HepG2 (cell line): Measurements from ENCODE around the gene PCBP4. TPM values are rescaled to one million over a fixed set of nuclear protein-coding genes. Genes with fewer than 3 reads are reported as not detected.

Source experiments
- ATAC-seq: fragments of 200-7000 bp; cut with Tn5 transposase; 3 replicates; pipeline ENCODE4 v1.9.1; 2020; ENCODE audit warnings: mild to moderate bottlenecking, moderate library complexity
- BruUV-seq: library from RNA; stranded (reverse); fragments of 400-500 nt; replicated peaks from 2 replicates; lab custom pipeline; 2021; lab: Mats Ljungman, UMichigan
- CTCF ChIA-PET: fragments of 300-600 bp; formaldehyde crosslinking; extraction: SDS; loops from one replicate; lab custom pipeline; 2021; ENCODE audit warnings: low total read pairs, inconsistent platforms, low intra/inter-chr PET ratio; lab: Yijun Ruan, JAX
- POLR2A ChIA-PET: fragments of 350-600 bp; sonication (Branson Sonifier 250); formaldehyde crosslinking; loops from one replicate; lab custom pipeline; 2020; ENCODE audit warnings: antibody characterized with exemption, inconsistent platforms; lab: Yijun Ruan, JAX
- DNase-seq: peaks from one replicate; pipeline ENCODE4 v3.0.0-alpha.2; 2015; ENCODE audit warnings: low spot score
- FAIRE-seq: peaks from 3 replicates; lab custom pipeline; 2011; peaks lifted over from hg19 to GRCh38; lab: Jason Lieb, UNC
- H2AFZ ChIP-seq: one replicate; pipeline ENCODE4 v1.6.1; 2011; ENCODE audit warnings: low read length, inconsistent platforms
- H3K27ac ChIP-seq: fragments of 300-600 bp; 3 replicates; pipeline ENCODE4 v1.8.0; 2011; ENCODE audit warnings: mixed run types, mild to moderate bottlenecking, mixed read lengths, low read length, inconsistent platforms; ENCODE audit not compliant: insufficient read depth; ENCODE audit errors: extremely low read length
- H3K27me3 ChIP-seq, 2 experiments: fragments of 200-600 bp in 1 of 2; 2 replicates in 1 of 2; 3 replicates in 1 of 2; pipeline versions ENCODE4 v1.6.0 to v1.8.0; 2011; ENCODE audit warnings: low read length in 2 of 2, mild to moderate bottlenecking in 2 of 2, moderate library complexity in 2 of 2, inconsistent platforms in 1 of 2; ENCODE audit not compliant: insufficient read depth in 2 of 2, control insufficient read depth in 1 of 2
- H3K36me3 ChIP-seq, 2 experiments: fragments of 200-600 bp in 1 of 2; replicated peaks in 1 of 2; 2 replicates in 1 of 2; 3 replicates in 1 of 2; pipeline versions ENCODE4 v1.5.1 to v1.8.0; 2011; ENCODE audit warnings: low read length in 2 of 2, inconsistent platforms in 1 of 2; ENCODE audit not compliant: insufficient read depth in 2 of 2, control insufficient read depth in 1 of 2
- H3K4me1 ChIP-seq: 2 replicates; pipeline ENCODE4 v1.5.1; 2012; ENCODE audit warnings: low read length, inconsistent platforms; ENCODE audit not compliant: insufficient read depth
- H3K4me2 ChIP-seq: 2 replicates; pipeline ENCODE4 v1.6.0; 2011; ENCODE audit warnings: low read depth, low read length, inconsistent platforms
- H3K4me3 ChIP-seq, 3 experiments: fragments of 200-600 bp in 1 of 3; sonication (generic), shearing (Covaris generic) in 1 of 3; replicated peaks in 1 of 3; 2 replicates each; pipeline ENCODE4 v1.5.1; 2011 to 2016; ENCODE audit warnings: low read length in 3 of 3, inconsistent platforms in 2 of 3, low read depth in 2 of 3, mild to moderate bottlenecking in 2 of 3, control low read depth in 1 of 3, mixed read lengths in 1 of 3; ENCODE audit not compliant: insufficient read depth in 1 of 3
- H3K79me2 ChIP-seq: one replicate; pipeline ENCODE4 v1.6.1; 2011; ENCODE audit warnings: low read length, inconsistent platforms; ENCODE audit not compliant: insufficient read depth
- H3K9ac ChIP-seq: 2 replicates; pipeline ENCODE4 v1.6.0; 2011; ENCODE audit warnings: mild to moderate bottlenecking, low read depth, low read length, inconsistent platforms; ENCODE audit not compliant: insufficient read depth
- H3K9me3 ChIP-seq: 2 replicates; pipeline ENCODE4 v1.5.1; 2012; ENCODE audit warnings: mild to moderate bottlenecking, low read length
- H4K20me1 ChIP-seq: 2 replicates; pipeline ENCODE4 v1.6.0; 2011; ENCODE audit warnings: inconsistent platforms, mild to moderate bottlenecking, low read length, moderate library complexity; ENCODE audit not compliant: insufficient read depth
- CSRNP1 ChIP-seq: sonication (generic); formaldehyde crosslinking; IDR thresholded peaks from 2 replicates; pipeline ENCODE4 v1.8.1; 2023; ENCODE audit warnings: mild to moderate bottlenecking, missing genetic modification reagents
- HNRNPL ChIP-seq: fragments of 200-400 bp; formaldehyde crosslinking; IDR thresholded peaks from 2 replicates; pipeline ENCODE4 v1.6.1; 2017; ENCODE audit warnings: mild to moderate bottlenecking, low read depth, low read length
- ISL2 ChIP-seq: sonication (generic); formaldehyde crosslinking; IDR thresholded peaks from 2 replicates; pipeline ENCODE4 v1.5.0; 2020; ENCODE audit warnings: missing genetic modification reagents
- NR2C2 ChIP-seq: sonication (generic); formaldehyde crosslinking; IDR thresholded peaks from 2 replicates; pipeline ENCODE4 v1.4.0; 2020; ENCODE audit warnings: missing genetic modification reagents, mild to moderate bottlenecking, moderate library complexity, borderline replicate concordance
- PHF8 ChIP-seq: sonication (generic); formaldehyde crosslinking; IDR thresholded peaks from 2 replicates; pipeline ENCODE4 v1.5.0; 2020; ENCODE audit warnings: missing genetic modification reagents
- U2AF2 ChIP-seq: fragments of 200-400 bp; formaldehyde crosslinking; IDR thresholded peaks from 2 replicates; pipeline ENCODE4 v1.6.1; 2017; ENCODE audit warnings: low read depth, mild to moderate bottlenecking, low read length
- ZFY ChIP-seq: sonication (generic); formaldehyde crosslinking; IDR thresholded peaks from 2 replicates; pipeline ENCODE4 v1.4.0; 2020; ENCODE audit warnings: missing genetic modification reagents
- ZNF512B ChIP-seq: sonication (generic); formaldehyde crosslinking; IDR thresholded peaks from 2 replicates; pipeline ENCODE4 v1.5.1; 2020; ENCODE audit warnings: missing genetic modification reagents, mild to moderate bottlenecking, borderline replicate concordance
- WGBS: methylation state at CpG from one replicate; pipeline ENCODE4 v1.1.6; 2017; ENCODE audit warnings: low lambda C conversion rate; 5-methylcytosine and 5-hydroxymethylcytosine counted together
- in situ Hi-C: cut with HindIII; loops from 2 replicates; pipeline ENCODE4 v1.10.0; 2017; ENCODE audit warnings: low pct_unique_long_range_greater_than_20kb; ENCODE audit not compliant: extremely low pct_ligation_motif_present
- intact Hi-C: fragments of 100-400 bp; cut with micrococcal nuclease; formaldehyde crosslinking; loops from one replicate; pipeline ENCODE4 v1.10.0; 2022; ENCODE audit not compliant: unreplicated experiment
- polyA plus RNA-seq, 8 experiments: library from polyadenylated mRNA; depleted of rRNA in 3 of 8; stranded (reverse) in 7 of 8; unstranded in 1 of 8; fragments of >200 nt; fragmentation: Illumina TruSeq in 4 of 8; extraction: Trizol in 4 of 8; gene quantifications; 2 replicates each; pipeline versions ENCODE4 v1.2.1 to v1.2.3, GENCODE V29; 2011 to 2016; ENCODE audit warnings: low read depth in 4 of 8, missing spikeins in 1 of 8, mixed read lengths in 1 of 8; ENCODE audit not compliant: insufficient read depth in 1 of 8
- total RNA-seq, 5 experiments: library from RNA; depleted of rRNA; stranded (reverse); fragments of >200 nt; fragmentation: Illumina TruSeq; extraction: Trizol; gene quantifications; 2 replicates each; pipeline ENCODE4 v1.2.3, GENCODE V29; 2016; ENCODE audit warnings: low read depth in 1 of 5

Gene PCBP4
- total and polyA plus RNA-seq, 2 of the 13 experiments (the other 11 are each of a cell fraction or from before 2014, with no cell fraction given) = 36.8 to 51.3 TPM

GRCh38 chr3:51971350-51971749 lies 4.1 kb upstream of the PCBP4 start:
- Histone ChIP-seq H3K9me3 (no peaks in the 10 kb centered on the region), H3K4me1 (peaks cover 74% of the 10 kb centered on the region), H3K36me3 (peaks cover 2 to 5% of the 10 kb centered on the region in 2 experiments; a peak in 1 of 5 replicates), H2AFZ (no peak overlapping the region), H3K4me3 (no peak overlapping the region), H3K9ac (no peak overlapping the region), H3K4me2 (no peak overlapping the region), H3K79me2 (peaks cover 14% of the 10 kb centered on the region), H4K20me1 (no peaks in the 10 kb centered on the region), H3K27ac (no peak overlapping the region), H3K27me3 (no peaks in the 10 kb centered on the region; a peak in 1 of 5 replicates)
- intact Hi-C loops (no loop called here), in situ Hi-C loops (no loop called here)
- no peak for DNase-seq
- BruUV-seq = no TSS peak
- ATAC-seq = no peak
- FAIRE-seq = no peak
- no CpG with 5 or more reads among the region's 11 CpGs for WGBS
- no peak for TF ChIP-seq PHF8
- 0 out of 2 replicates have a peak, but pooled peaks have one; percentile 29 for TF ChIP-seq HNRNPL
- TF ChIP-seq ISL2 = no peak
- no peak for TF ChIP-seq U2AF2
- TF ChIP-seq CSRNP1 (CRISPR knock-in tag) = no peak
- no peak for TF ChIP-seq NR2C2 (CRISPR knock-in tag)
- no peak for TF ChIP-seq ZFY (CRISPR knock-in tag)
- no peak for TF ChIP-seq ZNF512B (CRISPR knock-in tag)
- CTCF ChIA-PET = no interaction called here
- POLR2A ChIA-PET = interaction anchor here (5.5 to 6.8 kb wide), 2 partner anchors 12 to 29 kb away, joined by 59 to 173 read pairs; partner anchors contain the start of genes ACY1, PARP3 and RRP9
